DOHH2 (cell line): Measurements from ENCODE around the gene PHOSPHO1.

Experiments
- H3F3A ChIP-seq: fragments of 200-600 bp; sonication (generic), shearing (Covaris generic); 2 replicates; pipeline ENCODE4 v1.6.0; 2016; ENCODE audit warnings: antibody characterized with exemption, mild to moderate bottlenecking; ENCODE audit not compliant: control insufficient read depth, insufficient read depth
- H3K27ac ChIP-seq: fragments of 200-600 bp; sonication (generic); 2 replicates; pipeline ENCODE4 v1.5.1; 2014; ENCODE audit warnings: low read depth, mild to moderate bottlenecking, low read length, moderate library complexity
- H3K27me3 ChIP-seq: fragments of 200-600 bp; sonication (generic); 2 replicates; pipeline ENCODE4 v1.6.1; 2014; ENCODE audit warnings: mild to moderate bottlenecking, low read length, mixed read lengths; ENCODE audit not compliant: control insufficient read depth
- H3K36me3 ChIP-seq: fragments of 200-600 bp; sonication (generic); 2 replicates; pipeline ENCODE4 v1.6.1; 2014; ENCODE audit warnings: mild to moderate bottlenecking, low read length, moderate library complexity, mixed read lengths; ENCODE audit not compliant: control insufficient read depth
- H3K4me1 ChIP-seq: fragments of 200-600 bp; sonication (generic); 2 replicates; pipeline ENCODE4 v1.6.1; 2014; ENCODE audit warnings: mild to moderate bottlenecking, low read length, mixed read lengths; ENCODE audit not compliant: control insufficient read depth
- H3K4me2 ChIP-seq: fragments of 200-600 bp; sonication (generic); 2 replicates; pipeline ENCODE4 v1.6.0; 2014; ENCODE audit warnings: mild to moderate bottlenecking, low read length, moderate library complexity
- H3K4me3 ChIP-seq: fragments of 200-600 bp; sonication (generic); 2 replicates; pipeline ENCODE4 v1.5.1; 2014; ENCODE audit warnings: mild to moderate bottlenecking, low read length, mixed read lengths
- H3K79me2 ChIP-seq: fragments of 200-600 bp; sonication (generic); 2 replicates; pipeline ENCODE4 v1.6.1; 2014; ENCODE audit warnings: mild to moderate bottlenecking, low read length, mixed read lengths; ENCODE audit not compliant: control insufficient read depth
- H3K9me2 ChIP-seq: fragments of 200-600 bp; sonication (generic); replicated peaks from 2 replicates; pipeline ENCODE4 v1.6.1; 2014; ENCODE audit warnings: mild to moderate bottlenecking, low read length, mixed read lengths; ENCODE audit not compliant: control insufficient read depth
- H3K9me3 ChIP-seq: fragments of 200-600 bp; sonication (generic); 2 replicates; pipeline ENCODE4 v1.6.1; 2014; ENCODE audit warnings: antibody characterized with exemption, low read length, mixed read lengths; ENCODE audit not compliant: control insufficient read depth, insufficient read depth
- H4K20me1 ChIP-seq: fragments of 200-600 bp; sonication (generic); 2 replicates; pipeline ENCODE4 v1.6.0; 2014; ENCODE audit warnings: low read depth, mild to moderate bottlenecking, antibody characterized with exemption, low read length, moderate library complexity; ENCODE audit not compliant: control insufficient read depth, insufficient read depth
- EZH2phosphoT487 ChIP-seq: fragments of 200-600 bp; sonication (generic); IDR thresholded peaks from 2 replicates; pipeline ENCODE4 v1.6.1; 2017; ENCODE audit warnings: borderline replicate concordance, mild to moderate bottlenecking, antibody characterized with exemption, low read length, moderate library complexity, mixed read lengths
- TF ChIP-seq, protein P1 (sequence below): fragments of 200-600 bp; sonication (generic); IDR thresholded peaks from one replicate; pipeline ENCODE4 v1.5.1; 2014; ENCODE audit warnings: antibody characterized with exemption, mild to moderate bottlenecking, low read depth, low read length; ENCODE audit not compliant: poor library complexity, severe bottlenecking

The PHOSPHO1 gene

DNA sequence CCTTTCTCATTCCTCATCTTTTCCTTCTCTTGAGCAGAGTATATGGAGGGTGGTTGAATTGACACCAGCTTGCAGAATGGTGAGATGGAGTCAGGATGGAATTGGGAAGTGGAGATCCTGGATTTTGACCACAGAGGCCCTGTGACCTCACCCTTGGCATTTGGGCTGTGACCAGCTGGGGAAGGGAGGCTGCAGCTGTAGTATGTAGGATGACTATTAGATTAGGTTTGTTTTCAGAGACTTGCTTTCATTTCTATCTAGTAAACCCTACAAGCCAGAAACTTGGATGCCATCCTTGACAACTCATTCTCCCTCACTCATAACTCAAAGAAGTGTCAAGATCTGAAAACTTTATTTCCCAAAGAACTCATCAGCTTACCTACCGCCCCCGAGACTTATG is 26.1 kb downstream of the PHOSPHO1 start:
- no peak overlapping the region for H3K4me2 ChIP-seq
- H3K9me3 ChIP-seq: no peaks in the 10 kb centered on the region
- H3K79me2 ChIP-seq: peaks cover under 1% of the 10 kb centered on the region; the same call in 1 of the 2 replicates
- H3K4me3 ChIP-seq: no peak overlapping the region
- H4K20me1 ChIP-seq: no peaks in the 10 kb centered on the region
- peaks cover 9% of the 10 kb centered on the region for H3K4me1 ChIP-seq
- H3K27ac ChIP-seq: no peak overlapping the region
- no peaks in the 10 kb centered on the region for H3K36me3 ChIP-seq
- no peaks in the 10 kb centered on the region for H3K9me2 ChIP-seq
- no peaks in the 10 kb centered on the region for H3K27me3 ChIP-seq
- H3F3A ChIP-seq: peaks cover 3% of the 10 kb centered on the region; the same call in 1 of the 2 replicates
- TF ChIP-seq EZH2phosphoT487: no peak
- TF ChIP-seq, protein P1, sequence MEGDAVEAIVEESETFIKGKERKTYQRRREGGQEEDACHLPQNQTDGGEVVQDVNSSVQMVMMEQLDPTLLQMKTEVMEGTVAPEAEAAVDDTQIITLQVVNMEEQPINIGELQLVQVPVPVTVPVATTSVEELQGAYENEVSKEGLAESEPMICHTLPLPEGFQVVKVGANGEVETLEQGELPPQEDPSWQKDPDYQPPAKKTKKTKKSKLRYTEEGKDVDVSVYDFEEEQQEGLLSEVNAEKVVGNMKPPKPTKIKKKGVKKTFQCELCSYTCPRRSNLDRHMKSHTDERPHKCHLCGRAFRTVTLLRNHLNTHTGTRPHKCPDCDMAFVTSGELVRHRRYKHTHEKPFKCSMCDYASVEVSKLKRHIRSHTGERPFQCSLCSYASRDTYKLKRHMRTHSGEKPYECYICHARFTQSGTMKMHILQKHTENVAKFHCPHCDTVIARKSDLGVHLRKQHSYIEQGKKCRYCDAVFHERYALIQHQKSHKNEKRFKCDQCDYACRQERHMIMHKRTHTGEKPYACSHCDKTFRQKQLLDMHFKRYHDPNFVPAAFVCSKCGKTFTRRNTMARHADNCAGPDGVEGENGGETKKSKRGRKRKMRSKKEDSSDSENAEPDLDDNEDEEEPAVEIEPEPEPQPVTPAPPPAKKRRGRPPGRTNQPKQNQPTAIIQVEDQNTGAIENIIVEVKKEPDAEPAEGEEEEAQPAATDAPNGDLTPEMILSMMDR: no peak

DNA sequence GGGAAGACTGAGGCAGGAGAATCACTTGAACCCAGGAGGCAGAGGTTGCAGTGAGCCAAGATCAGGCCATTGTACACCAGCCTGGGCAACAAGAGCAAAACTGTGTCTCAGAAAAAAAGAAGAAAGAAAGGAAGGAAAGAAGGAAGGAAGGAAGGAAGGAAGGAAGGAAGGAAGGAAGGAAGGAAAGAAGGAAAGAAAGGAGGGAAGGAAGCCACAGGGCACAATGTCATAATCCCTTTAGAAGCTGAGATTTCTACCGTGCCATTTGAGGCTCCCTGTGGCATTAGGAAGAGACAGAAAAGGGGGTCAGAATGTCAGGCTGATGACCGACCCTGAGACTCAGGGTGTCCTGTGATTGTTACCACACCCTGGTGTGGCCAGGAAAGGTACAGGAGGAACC is 26.8 kb downstream of the PHOSPHO1 start:
- Histone ChIP-seq H4K20me1 (no peaks in the 10 kb centered on the region), H3K4me1 (peaks cover 2% of the 10 kb centered on the region), H3K9me2 (no peaks in the 10 kb centered on the region), H3F3A (peaks cover 3% of the 10 kb centered on the region; the same call in 1 of the 2 replicates), H3K9me3 (no peaks in the 10 kb centered on the region), H3K79me2 (no peaks in the 10 kb centered on the region), H3K27ac (no peak overlapping the region), H3K27me3 (no peaks in the 10 kb centered on the region), H3K4me2 (no peak overlapping the region), H3K4me3 (no peak overlapping the region), H3K36me3 (no peaks in the 10 kb centered on the region)
- TF ChIP-seq EZH2phosphoT487: no peak
- TF ChIP-seq, protein P1: no peak

DNA sequence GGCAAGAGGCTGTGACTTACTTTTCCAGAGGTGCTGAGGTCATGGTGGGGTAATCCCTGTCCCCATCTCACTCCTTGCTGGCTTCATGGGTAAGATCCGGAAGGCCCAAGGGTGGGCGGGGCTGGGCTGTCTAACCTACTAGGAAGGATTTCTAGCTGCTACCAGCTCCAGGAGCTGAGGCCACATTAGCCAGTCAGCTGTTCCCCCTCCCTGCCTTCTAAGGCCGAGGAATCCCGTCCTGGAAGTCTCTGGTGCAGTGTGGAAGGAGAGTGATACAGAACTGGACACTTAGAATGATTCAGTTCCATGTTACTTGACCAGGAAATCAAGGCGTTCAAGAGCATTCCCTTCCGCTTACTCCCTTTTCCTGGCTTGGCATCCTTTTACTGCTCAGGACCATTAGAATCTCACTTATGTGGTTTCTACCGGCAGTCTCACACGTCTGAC is 29.1 kb downstream of the PHOSPHO1 start:
- no peak overlapping the region for H3K4me2 ChIP-seq
- no peaks in the 10 kb centered on the region for H3K36me3 ChIP-seq
- no peak overlapping the region for H3K27ac ChIP-seq
- H3K79me2 ChIP-seq: no peaks in the 10 kb centered on the region
- no peaks in the 10 kb centered on the region for H3K9me2 ChIP-seq
- H3K4me1 ChIP-seq: no peaks in the 10 kb centered on the region
- H3K27me3 ChIP-seq: no peaks in the 10 kb centered on the region
- TF ChIP-seq, protein P1: no peak
- TF ChIP-seq EZH2phosphoT487: no peak
- 0 out of 2 replicates have a peak, but pooled peaks cover 1% of the 10 kb centered on the region for H3F3A ChIP-seq
- H3K4me3 ChIP-seq: no peak overlapping the region
- no peaks in the 10 kb centered on the region for H4K20me1 ChIP-seq
- H3K9me3 ChIP-seq: no peaks in the 10 kb centered on the region
